Stimulated activated CD8-positive, alpha-beta memory T cell treated with anti-CD3 and anti-CD28 coated beads, Interleukin-7, amount 100 ng/mL, for 4 hours (primary cell): ENCODE measurements around the gene CRYBG3.

Experiments
- DNase-seq, 2 donors: peaks; one replicate each; pipeline ENCODE4 v3.0.0-alpha.2; 2020; ENCODE audit warnings: low read depth in 2 of 2

The CRYBG3 gene

DNA sequence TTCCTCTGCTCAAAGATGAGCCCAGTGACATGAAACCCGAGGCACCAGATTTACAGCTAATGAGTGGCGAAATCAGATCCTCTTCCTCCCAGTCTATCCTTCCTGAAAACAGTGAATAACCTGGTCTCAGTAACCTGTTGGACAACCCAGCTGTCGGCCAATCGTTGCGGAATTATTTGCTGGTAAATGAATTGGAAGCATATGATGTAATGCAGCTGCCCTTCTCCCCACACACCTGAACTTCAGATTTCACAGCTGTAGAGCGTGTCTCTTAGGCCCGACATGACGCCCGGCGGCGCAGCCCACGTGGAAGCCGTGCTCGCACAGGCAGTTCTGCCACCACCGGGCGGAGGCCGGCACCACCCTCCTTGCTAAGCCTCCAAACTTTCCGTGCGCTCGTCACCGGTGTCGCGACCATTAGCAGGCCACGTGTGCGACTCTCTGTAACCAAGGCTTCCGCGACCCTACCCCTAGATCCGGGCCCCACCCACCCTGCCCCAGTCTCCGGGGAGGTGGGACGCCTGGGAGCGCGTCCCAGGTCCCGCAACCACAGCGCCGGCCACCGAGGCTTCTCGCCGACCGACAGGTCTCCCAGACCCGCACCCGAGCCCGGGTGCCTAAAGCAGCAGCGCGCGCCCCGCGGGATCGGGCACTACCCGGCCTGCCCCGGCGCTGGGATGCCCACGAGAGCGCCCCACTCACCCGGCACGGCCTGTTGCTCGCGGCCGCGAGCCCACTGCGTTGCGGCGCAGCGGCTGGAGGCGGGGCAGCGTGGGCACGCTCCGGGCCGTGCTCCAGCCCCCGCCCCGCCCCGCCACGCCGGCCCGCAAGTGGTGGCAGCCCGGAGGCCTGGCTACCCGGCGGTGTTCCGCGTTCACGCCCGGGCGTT, 150.1 kb downstream of the CRYBG3 start, which contains the start of gene RIOX2:
TSS of gene RIOX2 (minus strand) at position 753 of the 889 bp plus-strand sequence. CDS start 4,838 bp downstream, outside the sequence.
- peak; percentile 66 to 79 for DNase-seq

DNA sequence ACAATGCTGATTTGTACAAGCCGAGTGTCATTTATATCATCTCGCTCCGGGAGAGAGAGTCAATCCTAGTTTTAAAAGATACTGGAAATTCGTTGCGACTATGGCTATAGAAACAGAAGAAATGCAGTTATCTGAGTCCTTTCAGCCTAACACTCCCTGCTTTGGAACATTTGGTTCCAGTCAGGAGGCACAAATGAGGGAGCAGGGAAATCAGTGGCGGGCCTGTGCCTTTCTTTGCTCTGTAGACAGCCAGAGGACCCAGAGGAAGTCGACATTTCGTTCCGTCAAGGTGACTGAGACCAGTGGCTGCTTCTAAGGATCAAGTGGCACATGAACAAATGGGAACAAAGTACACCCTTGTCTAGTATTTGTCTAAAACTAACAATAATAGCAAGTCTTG, 151.2 kb downstream of the CRYBG3 start:
- DNase-seq: no peak

DNA sequence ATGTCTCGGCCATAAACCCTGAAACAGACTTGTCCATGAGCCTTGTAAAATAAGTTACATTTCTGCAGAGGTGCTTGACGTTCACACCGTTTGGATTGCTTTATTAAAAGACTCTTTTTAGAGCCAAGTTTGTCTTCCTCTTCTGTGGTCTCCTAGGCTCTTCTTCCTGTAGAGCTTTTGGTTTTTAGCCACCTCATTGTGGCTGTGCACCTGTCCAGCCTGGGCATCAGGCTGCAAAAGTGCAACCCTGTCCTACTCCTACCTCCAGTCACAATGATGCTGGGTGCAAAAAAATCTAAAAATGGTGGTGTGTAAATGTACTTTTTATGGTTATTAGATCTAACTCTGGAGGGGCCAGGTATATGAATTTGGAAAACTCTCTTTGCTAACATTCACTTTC, 153.2 kb downstream of the CRYBG3 start:
- DNase-seq: no peak

DNA sequence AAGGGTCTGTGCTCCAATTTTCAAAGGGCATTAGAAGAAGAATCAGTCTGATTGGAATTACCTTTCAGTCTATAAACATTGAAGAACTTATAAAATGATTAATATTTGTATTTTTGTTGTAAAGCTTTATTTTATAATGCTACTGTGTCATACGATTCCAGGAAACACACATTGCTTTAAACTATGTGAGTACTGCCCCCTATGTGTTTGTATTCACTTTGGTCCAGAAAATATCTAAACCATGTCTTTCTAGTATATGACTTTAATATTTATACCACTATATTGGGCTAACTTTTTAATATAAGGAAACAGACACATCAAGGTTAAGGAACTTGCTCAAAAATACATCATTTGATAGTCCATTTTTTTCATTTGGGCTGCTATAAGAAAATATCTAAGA, 153.7 kb downstream of the CRYBG3 start:
- no peak for DNase-seq

DNA sequence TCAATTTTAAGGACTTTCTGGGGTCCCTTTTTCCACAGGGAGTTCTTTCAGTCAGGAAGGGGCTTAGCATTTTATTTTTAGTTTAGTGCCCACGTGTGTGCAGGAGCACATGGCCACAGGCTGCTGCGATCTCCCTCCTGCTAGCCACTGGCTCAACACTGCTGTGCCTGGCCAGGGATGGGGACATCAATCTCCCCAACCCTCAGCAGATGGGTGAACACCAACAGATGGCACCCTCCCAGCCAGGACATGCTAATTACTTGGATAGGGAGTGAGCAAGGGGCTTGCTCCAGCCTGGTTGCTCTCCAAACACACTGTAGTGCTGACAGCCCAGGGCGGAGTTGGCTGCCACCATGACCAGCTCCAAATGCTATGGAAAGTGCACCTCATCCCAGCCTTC, 157.8 kb downstream of the CRYBG3 start:
- DNase-seq: no peak

DNA sequence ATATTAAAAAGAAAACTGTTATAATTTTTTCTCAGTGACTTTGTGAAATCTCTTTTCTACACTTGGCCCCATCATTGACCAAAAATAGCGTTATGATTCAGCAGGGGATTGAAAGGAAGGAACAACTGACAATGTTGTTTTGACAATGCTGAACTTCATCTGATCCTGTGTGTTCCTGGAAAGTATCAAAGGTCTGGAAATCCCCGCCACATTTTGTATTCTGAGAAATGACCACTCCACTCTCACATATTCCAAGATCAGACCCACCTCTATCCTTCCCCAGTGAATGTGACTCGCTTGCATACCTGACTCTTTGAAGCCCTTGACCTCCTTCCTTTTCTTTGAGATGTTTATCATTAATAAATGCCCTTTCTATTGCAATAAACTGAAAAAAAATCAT, 160.1 kb downstream of the CRYBG3 start:
- DNase-seq: no peak

DNA sequence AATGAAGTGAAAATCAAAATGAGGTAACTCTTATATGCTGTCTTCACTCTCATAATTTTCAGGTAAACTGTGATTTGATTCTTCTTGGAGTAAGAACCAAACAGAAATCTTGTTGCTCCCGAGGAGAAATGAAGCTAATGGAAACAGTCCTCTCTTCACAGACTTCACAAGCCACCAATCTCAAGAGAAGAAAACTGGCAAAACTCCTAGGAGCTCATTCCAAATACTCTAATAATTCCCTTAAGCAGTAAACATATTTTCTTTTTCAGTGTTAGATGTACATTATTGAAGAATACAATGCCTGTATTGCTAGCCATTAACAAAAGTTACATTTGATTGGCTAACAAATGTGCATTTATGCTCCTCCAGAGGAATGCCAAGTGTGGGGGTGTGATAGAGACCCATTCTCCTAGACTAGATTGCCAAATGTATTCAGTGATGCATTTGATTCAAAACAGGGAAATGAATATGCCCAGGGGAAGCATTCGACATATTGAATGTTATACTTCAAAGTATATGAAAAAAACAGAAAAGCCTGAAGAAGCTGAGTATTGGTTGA, 162.2 kb downstream of the CRYBG3 start:
- no peak for DNase-seq

DNA sequence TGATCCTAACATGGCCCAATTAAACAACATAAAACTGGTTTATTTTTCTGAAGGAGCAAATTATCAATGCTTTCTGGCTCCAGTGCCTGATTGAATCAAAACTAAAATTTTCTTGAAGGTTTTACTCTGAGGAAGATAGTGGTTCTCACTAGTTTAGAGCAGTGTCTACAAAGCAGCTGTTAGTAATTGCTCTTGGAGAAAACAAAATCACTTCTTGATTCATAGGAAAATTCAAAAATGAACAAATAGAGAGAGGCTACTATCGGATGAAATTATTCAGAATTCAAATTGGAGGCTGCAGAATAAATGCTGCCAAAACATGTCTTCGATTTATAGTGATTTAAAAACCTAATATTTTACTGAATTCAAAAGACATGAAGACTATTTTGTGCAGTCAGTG, 165.5 kb downstream of the CRYBG3 start:
- no peak for DNase-seq

DNA sequence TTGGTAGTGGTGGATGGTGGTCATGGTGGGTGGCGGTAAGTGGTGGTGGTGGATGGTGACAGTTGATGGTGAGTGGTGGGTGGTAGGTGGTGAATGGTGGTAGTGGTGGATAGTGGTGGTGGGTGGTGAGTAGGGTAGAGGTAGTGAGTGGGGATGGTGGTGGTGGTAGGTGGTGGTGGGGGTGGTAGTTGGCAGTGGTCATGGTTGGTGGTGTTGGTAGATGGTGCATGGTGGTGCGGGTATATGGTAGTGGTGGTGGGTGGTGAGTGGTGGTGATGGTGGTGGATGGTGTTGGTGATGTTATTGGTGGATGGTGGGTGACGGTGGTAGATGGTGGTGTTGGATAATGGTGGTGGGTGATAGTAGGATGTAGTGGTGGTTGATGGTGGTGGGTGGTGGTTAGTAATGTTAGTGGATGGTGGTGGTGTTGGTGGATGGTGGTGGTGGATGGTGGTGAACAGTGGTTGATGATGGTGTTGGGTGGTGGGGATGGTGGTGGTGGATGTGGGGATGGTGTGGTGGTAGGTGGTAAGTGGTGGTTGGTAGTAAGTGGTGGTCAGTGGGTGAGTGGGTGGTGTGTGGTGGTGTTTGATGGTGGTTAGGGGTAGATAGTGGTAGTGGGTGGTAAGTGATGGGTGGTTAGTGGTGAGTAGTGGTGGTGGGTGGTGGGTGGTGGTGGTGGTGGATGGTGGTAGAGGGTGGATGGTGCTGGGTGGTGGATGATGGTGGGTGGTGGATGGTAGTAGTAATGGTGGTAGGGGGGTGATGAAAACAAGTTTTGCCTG, 167.2 kb downstream of the CRYBG3 start:
- DNase-seq: no peak

DNA sequence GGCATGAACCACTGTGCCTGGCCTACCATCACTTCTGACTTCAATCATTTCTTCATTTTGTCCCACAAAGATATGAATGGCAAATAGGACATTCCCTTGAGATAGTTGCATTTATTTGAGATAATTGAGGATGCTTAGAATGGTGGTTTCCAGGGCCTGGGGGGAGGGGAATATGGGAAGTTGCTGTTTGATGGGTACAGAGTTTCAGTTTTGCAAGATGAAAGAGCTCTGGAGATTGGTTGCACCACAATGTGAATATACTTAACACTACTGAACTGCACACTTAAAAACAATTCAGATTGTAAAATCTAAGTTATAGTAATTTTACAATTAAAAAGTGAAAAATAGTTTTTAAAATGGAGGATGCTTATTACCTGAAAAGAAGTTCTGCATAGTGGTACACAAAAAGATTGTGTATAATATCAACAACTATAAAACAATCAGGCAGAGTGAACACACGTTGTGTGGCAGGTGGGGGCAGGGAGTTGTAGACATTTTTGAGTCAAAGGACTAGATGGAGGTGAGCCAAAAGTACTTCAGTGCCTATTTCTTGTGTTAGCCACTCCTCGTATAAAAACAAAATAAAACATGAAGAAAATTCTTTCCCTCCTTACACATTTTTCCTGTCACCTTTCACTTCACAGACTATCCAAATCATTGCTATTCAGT, 168.9 kb downstream of the CRYBG3 start:
- DNase-seq: no peak

DNA sequence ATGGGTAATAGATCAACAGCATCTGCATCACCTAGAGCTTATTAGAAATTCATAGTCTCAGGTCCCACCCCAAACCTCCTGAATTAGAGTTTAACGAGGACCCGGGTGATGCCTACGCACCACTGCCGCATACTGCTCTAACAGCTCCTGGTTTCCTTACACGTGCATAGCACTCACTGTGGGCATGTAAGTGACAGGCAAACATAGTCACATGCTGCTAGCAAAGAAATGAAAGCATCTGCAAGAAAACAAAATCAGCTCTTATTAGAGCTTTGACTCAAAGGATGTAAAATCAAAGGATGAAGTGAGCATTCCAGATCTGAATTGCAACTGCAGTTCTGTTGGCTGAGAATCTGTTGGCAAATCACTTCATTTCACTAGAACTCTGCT, 169.5 kb downstream of the CRYBG3 start:
- DNase-seq: no peak

DNA sequence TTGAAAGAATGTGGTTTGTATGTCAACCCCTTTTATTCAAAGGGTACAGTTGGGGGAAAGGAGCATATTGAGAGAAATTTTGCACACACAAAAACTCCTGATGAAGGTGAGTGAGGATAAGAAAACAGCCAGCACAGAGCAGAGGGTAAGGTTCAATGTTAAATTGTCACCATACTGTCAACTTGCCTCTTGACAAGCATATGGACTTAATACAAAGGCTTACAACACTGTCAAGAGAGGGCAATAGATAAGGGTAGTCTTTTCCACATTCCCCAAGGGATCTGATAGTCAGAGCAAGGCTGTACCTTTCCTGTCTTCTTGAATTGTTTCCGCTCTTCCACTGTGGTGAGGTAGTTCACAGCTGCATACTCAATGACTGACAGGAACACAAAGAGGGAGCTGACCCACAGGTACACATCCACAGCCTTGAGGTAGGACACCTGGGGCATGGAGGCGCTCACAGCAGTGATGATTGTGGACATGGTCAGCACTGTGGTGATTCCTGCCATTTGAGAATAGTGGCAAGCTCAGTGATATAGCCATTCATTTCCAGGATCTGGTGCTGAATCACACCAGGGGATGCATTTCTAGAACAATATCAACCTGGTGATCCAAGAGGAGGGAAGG, 170.8 kb downstream of the CRYBG3 start:
- no peak for DNase-seq

DNA sequence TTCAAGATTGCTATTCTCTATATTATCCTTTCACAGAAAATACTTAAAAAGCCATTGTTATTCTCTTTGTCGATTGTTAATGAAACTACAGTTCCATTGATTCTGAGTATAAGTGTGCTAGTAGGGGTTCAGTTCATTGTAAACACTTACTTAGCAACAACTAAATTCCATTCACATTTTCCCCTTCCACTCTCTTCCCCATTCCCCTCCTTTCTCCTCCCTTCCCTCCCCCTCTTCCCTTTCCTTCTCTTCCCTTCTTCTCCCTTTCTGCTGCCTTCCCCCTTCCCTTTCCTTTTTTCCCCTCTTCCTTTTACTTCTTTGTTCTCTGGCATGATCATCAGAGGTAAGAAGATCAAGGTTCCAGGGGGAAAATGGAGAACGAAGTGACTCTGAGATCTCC, 171.7 kb downstream of the CRYBG3 start:
- no peak for DNase-seq

DNA sequence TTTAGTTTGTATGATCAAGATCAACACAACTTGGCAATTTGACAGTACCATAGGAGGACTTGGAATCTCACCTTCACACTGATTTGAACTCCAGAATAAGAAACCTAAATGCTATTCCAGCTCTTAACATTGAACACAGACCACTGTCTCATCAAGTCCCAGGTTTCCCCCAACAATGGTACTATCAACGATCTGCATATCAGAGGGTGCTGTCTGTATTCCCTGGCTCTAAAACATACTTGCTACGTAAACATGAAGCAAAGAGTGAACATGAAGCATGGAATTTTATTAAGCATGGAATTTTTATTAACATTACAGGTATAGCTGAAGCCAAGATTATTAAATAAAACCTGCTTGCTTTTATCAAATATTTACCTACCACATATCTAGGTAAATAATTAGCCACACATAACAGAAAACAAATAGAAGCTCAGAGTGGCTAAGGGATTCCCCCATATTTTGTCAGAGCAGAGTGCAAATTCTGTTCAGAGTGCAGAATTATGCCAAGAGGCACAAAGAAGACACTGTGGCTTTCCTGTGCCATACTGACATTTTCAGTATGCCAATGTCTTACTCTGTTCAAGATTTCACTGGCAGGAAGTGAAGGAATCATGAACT, 172.6 kb downstream of the CRYBG3 start:
- no peak for DNase-seq
